GM12801 (cell line): ENCODE results near the gene COPB2.

Experiments
- CTCF ChIP-seq: IDR thresholded peaks from one replicate; pipeline ENCODE4 v1.5.1; 2011; ENCODE audit warnings: control low read depth; ENCODE audit not compliant: insufficient read length; ENCODE audit errors: extremely low read depth

COPB2 gene

GRCh38 chr3:139346771-139347170 lies 42.7 kb downstream of the COPB2 start:
- TF ChIP-seq CTCF = no peak

GRCh38 chr3:139343895-139344856 lies 45.3 kb downstream of the COPB2 start, which contains the start of gene MRPS22:
Gene MRPS22 (plus strand): TSS chr3:139344020. CDS start chr3:139344027, 7 bp downstream.
- no peak for TF ChIP-seq CTCF

DNA sequence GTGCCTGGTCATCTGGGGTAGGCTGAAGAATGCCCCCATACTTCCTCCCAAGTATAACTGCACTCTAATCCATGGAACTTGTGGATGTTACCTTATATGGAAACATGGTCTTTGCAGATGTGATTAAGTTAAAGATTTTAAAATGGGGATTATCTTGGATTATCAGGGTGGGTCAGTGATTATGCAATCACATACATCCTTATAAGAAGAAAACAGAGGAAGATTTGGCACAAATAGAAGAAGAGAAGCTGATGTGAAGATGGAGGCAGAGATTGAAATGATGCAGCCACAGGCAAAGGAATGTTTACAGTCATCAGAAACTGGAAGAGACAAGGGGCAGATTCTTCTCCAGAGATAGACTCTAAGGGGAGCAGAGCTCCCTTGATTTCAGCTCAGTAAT lies 47.4 kb downstream of the COPB2 start:
- TF ChIP-seq CTCF = no peak

DNA sequence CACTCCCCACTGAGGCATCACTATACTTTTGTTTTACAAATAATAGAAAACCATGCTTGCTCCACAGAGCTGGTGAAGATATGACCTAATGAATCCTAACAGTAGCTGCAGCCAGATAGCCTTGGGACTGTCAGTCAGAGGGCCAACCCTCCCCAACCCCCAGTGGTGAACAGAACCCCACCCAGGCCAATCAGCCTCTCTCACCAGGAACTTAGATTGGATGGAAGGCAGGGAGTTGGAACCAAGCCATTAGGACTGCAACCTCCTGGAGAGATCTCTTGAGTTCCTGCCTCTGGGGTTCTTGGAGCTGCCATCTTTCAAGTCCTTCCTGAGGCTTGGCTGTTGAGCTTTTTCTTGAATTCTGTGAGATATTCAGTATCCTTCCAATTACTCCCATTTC lies 48.7 kb downstream of the COPB2 start:
- TF ChIP-seq CTCF = no peak

GRCh38 chr3:139339219-139339906 lies 50.1 kb downstream of the COPB2 start:
- TF ChIP-seq CTCF = no peak

DNA sequence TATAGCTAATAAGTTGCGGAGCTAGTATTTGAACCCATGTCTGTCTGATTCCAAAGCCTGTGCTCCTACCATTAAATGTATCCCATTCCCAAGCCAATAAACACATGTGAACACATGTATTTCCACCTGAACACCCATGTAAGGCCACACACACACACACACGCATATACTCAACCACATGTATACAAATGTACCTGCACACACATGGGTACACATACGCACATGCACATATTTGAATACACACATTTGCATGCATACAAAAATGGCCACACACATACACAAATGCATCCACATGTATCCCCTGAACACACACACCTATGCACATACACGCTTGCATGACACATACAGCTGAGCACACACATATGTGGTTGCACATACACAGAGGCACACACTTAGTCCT lies 51.0 kb downstream of the COPB2 start:
- no peak for TF ChIP-seq CTCF

DNA sequence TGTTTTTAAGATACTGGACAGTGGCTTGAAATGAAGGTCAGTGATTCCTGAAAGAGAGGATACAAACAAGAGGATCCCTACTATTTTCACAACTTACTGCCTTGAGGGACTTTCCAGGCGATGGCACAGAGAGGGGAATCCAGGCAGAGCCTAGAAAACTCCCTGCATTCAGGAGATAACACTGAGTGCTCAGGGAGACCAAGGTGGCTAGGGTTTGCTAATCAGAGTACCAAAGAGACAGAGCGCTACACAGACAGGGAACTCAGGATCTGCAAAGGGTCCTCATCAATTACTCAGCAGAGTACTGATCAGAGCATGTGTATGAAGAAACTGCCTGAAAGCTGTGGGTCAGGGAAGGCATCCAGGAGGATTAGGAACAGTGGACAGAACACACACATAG lies 57.4 kb downstream of the COPB2 start:
- no peak for TF ChIP-seq CTCF
